K562 (cell line): Measurements from ENCODE around the gene TMEM86A. TPM values are rescaled to one million over a fixed set of nuclear protein-coding genes. Genes with fewer than 3 reads are reported as not detected.

ENCODE experiments used
- ATAC-seq: fragments of 200-7000 bp; cut with Tn5 transposase; 3 replicates; pipeline ENCODE4 v1.9.1; 2020; ENCODE audit warnings: moderate library complexity
- BruUV-seq: library from RNA; stranded (reverse); fragments of 400-500 nt; replicated peaks from 2 replicates; lab custom pipeline; 2021; lab: Mats Ljungman, UMichigan
- CTCF ChIA-PET: fragments of 300-600 bp; formaldehyde crosslinking; extraction: SDS; loops from one replicate; lab custom pipeline; 2021; ENCODE audit warnings: low intra/inter-chr PET ratio; lab: Yijun Ruan, JAX
- POLR2A ChIA-PET: fragments of 300-600, 350-650 bp; sonication (Branson Sonifier 250); formaldehyde crosslinking; extraction: SDS; loops from one replicate; lab custom pipeline; 2021; ENCODE audit warnings: antibody characterized with exemption, inconsistent platforms; lab: Yijun Ruan, JAX
- DNase-seq, 4 experiments: peaks; one replicate each; pipeline versions ENCODE4 v3.0.0 to v3.0.0-alpha.2; 2011 to 2018; ENCODE audit warnings: low spot score in 3 of 4, mixed read lengths in 3 of 4; ENCODE audit errors: extremely low read depth in 1 of 4
- FAIRE-seq: peaks from 2 replicates; lab custom pipeline; 2011; peaks lifted over from hg19 to GRCh38; lab: Jason Lieb, UNC
- H2AFZ ChIP-seq: 2 replicates; pipeline ENCODE4 v1.6.0; 2011; ENCODE audit warnings: low read depth, low read length, control low read depth, inconsistent platforms
- H3K27ac ChIP-seq: fragments of 200-600 bp; 3 replicates; pipeline ENCODE4 v1.8.0; 2011; ENCODE audit warnings: low read depth, mild to moderate bottlenecking, control low read depth, inconsistent platforms, low read length, moderate library complexity, mixed read lengths; ENCODE audit errors: extremely low read depth
- H3K27me3 ChIP-seq, 2 experiments: fragments of 300-600 bp in 1 of 2; 2 replicates in 1 of 2; 3 replicates in 1 of 2; pipeline versions ENCODE4 v1.6.0 to v1.8.0; 2011; ENCODE audit warnings: inconsistent platforms in 2 of 2, low read length in 2 of 2, mild to moderate bottlenecking in 1 of 2, mixed read lengths in 1 of 2, moderate library complexity in 1 of 2; ENCODE audit not compliant: control insufficient read depth in 2 of 2, insufficient read depth in 2 of 2
- H3K36me3 ChIP-seq: fragments of 300-600 bp; 3 replicates; pipeline ENCODE4 v1.8.0; 2011; ENCODE audit warnings: mild to moderate bottlenecking, low read length, inconsistent platforms; ENCODE audit not compliant: control insufficient read depth, insufficient read depth
- H3K4me1 ChIP-seq, 2 experiments: fragments of 200-600 bp in 1 of 2; replicated peaks in 1 of 2; 2 replicates in 1 of 2; 3 replicates in 1 of 2; pipeline versions ENCODE4 v1.5.1 to v1.8.0; 2011; ENCODE audit warnings: inconsistent platforms in 2 of 2, low read length in 2 of 2, mild to moderate bottlenecking in 1 of 2, mixed read lengths in 1 of 2, moderate library complexity in 1 of 2; ENCODE audit not compliant: control insufficient read depth in 2 of 2, insufficient read depth in 2 of 2
- H3K4me2 ChIP-seq: 2 replicates; pipeline ENCODE4 v1.6.1; 2011; ENCODE audit warnings: low read length, control low read depth, inconsistent platforms, mixed read lengths; ENCODE audit not compliant: insufficient read depth
- H3K4me3 ChIP-seq: fragments of 200-600 bp; sonication (generic), shearing (Covaris generic); 2 replicates; pipeline ENCODE4 v1.5.1; 2016; ENCODE audit warnings: control low read depth, inconsistent platforms
- H3K79me2 ChIP-seq: fragments of 200-600 bp; 3 replicates; pipeline ENCODE4 v1.8.0; 2011; ENCODE audit warnings: low read length, inconsistent platforms; ENCODE audit not compliant: control insufficient read depth, insufficient read depth
- H3K9ac ChIP-seq, 2 experiments: 2 replicates each; pipeline versions ENCODE4 v1.6.0 to v1.6.1; 2011; ENCODE audit warnings: low read depth in 2 of 2, low read length in 2 of 2, control low read depth in 1 of 2, inconsistent platforms in 1 of 2, mild to moderate bottlenecking in 1 of 2, mixed read lengths in 1 of 2; ENCODE audit not compliant: insufficient read depth in 1 of 2
- H3K9me1 ChIP-seq: one replicate; pipeline ENCODE4 v1.6.0; 2011; ENCODE audit warnings: inconsistent platforms, mild to moderate bottlenecking, low read length, moderate library complexity; ENCODE audit not compliant: control insufficient read depth, insufficient read depth
- H3K9me3 ChIP-seq: replicated peaks from 2 replicates; pipeline ENCODE4 v1.5.1; 2011; ENCODE audit warnings: low read depth, low read length, inconsistent platforms; ENCODE audit not compliant: control insufficient read depth, insufficient read depth
- H4K20me1 ChIP-seq: replicated peaks from 2 replicates; pipeline ENCODE4 v1.6.1; 2011; ENCODE audit warnings: low read length, inconsistent platforms, mixed read lengths; ENCODE audit not compliant: control insufficient read depth, insufficient read depth
- ATF7 ChIP-seq: fragments of 450-650 bp; IDR thresholded peaks from 2 replicates; pipeline ENCODE4 v1.7.1; 2014; ENCODE audit warnings: mild to moderate bottlenecking, moderate library complexity
- CEBPG ChIP-seq, 3 experiments: fragments of 200-800 bp in 1 of 3; sonication (Bioruptor generic) in 1 of 3; sonication (generic) in 1 of 3; formaldehyde crosslinking in 1 of 3; IDR thresholded peaks in 2 of 3; conservative IDR thresholded peaks in 1 of 3; 2 replicates each; pipeline versions ENCODE4 v1.6.1 to v1.8.0; 2016 to 2022; ENCODE audit warnings: missing compliant biosample characterization in 2 of 3, missing genetic modification characterization in 2 of 3, mild to moderate bottlenecking in 1 of 3, missing genetic modification reagents in 1 of 3
- ILK ChIP-seq: fragments of 450-650 bp; IDR thresholded peaks from 2 replicates; pipeline ENCODE4 v1.6.1; 2016; ENCODE audit warnings: missing genetic modification characterization, low read depth, mild to moderate bottlenecking, missing compliant biosample characterization, moderate library complexity, borderline replicate concordance
- NFXL1 ChIP-seq: fragments of 450-650 bp; formaldehyde crosslinking; IDR thresholded peaks from 2 replicates; pipeline ENCODE4 v1.4.0; 2021; ENCODE audit warnings: mild to moderate bottlenecking
- NFYB ChIP-seq: IDR thresholded peaks from 2 replicates; pipeline ENCODE4 v1.6.1; 2011; ENCODE audit warnings: mild to moderate bottlenecking, moderate library complexity; ENCODE audit not compliant: insufficient read length; ENCODE audit errors: extremely low read depth
- NR4A1 ChIP-seq, 2 experiments: fragments of 250-450 bp in 1 of 2; fragments of 450-650 bp in 1 of 2; sonication (Bioruptor Pico) in 1 of 2; IDR thresholded peaks; 2 replicates each; pipeline versions ENCODE4 v1.4.0 to v1.6.1; 2016 to 2020; ENCODE audit warnings: mild to moderate bottlenecking in 2 of 2, missing compliant biosample characterization in 1 of 2, missing genetic modification characterization in 1 of 2, moderate library complexity in 1 of 2
- RFX7 ChIP-seq: fragments of 250-450 bp; sonication (Bioruptor Pico); IDR thresholded peaks from 2 replicates; pipeline ENCODE4 v1.5.1; 2021; ENCODE audit warnings: mild to moderate bottlenecking
- SIX5 ChIP-seq, 2 experiments: IDR thresholded peaks; 2 replicates each; pipeline ENCODE4 v1.6.1; 2011; ENCODE audit warnings: low read length in 2 of 2, borderline replicate concordance in 1 of 2, low read depth in 1 of 2, mild to moderate bottlenecking in 1 of 2, moderate library complexity in 1 of 2; ENCODE audit not compliant: insufficient read depth in 1 of 2
- TCF7 ChIP-seq: sonication (generic); IDR thresholded peaks from 2 replicates; pipeline ENCODE4 v1.6.1; 2016; ENCODE audit warnings: antibody characterized with exemption, borderline replicate concordance
- THAP12 ChIP-seq: fragments of 250-450 bp; sonication (Bioruptor Pico); IDR thresholded peaks from 2 replicates; pipeline ENCODE4 v1.9.0; 2021; ENCODE audit warnings: mild to moderate bottlenecking, inconsistent platforms
- ZKSCAN8 ChIP-seq: fragments of 200-800 bp; sonication (Bioruptor generic); IDR thresholded peaks from 2 replicates; pipeline ENCODE4 v1.6.1; 2016; ENCODE audit warnings: missing genetic modification characterization, missing compliant biosample characterization
- ZNF280A ChIP-seq: fragments of 450-650 bp; IDR thresholded peaks from 2 replicates; pipeline ENCODE4 v1.6.1; 2018; ENCODE audit warnings: mild to moderate bottlenecking, low read depth; ENCODE audit not compliant: partially characterized antibody
- ZNF445 ChIP-seq: fragments of 250-450 bp; sonication (Bioruptor Pico); IDR thresholded peaks from 2 replicates; pipeline ENCODE4 v1.4.0; 2020; ENCODE audit warnings: low read depth, mild to moderate bottlenecking, moderate library complexity
- ZNF695 ChIP-seq: fragments of 450-650 bp; formaldehyde crosslinking; IDR thresholded peaks from 2 replicates; pipeline ENCODE4 v1.4.0; 2020; ENCODE audit warnings: mild to moderate bottlenecking, moderate library complexity
- ZNF75A ChIP-seq: fragments of 450-650 bp; formaldehyde crosslinking; IDR thresholded peaks from 2 replicates; pipeline ENCODE4 v1.4.0; 2020; ENCODE audit warnings: mild to moderate bottlenecking
- WGBS: fragments of 100-300 bp; shearing (Covaris generic); methylation state at CpG from one replicate; pipeline ENCODE4 v1.1.6; 2016; ENCODE audit warnings: low coverage, mixed read lengths; ENCODE audit not compliant: insufficient coverage; ENCODE audit errors: missing lambda C conversion rate; 5-methylcytosine and 5-hydroxymethylcytosine counted together
- in situ Hi-C: fragments of 300-500 bp; cut with MboI; formaldehyde crosslinking; loops from 4 replicates; pipeline ENCODE4 v1.15.0; 2018; ENCODE audit warnings: inconsistent platforms, mixed read lengths
- intact Hi-C: fragments of 100-400 bp; cut with micrococcal nuclease; formaldehyde crosslinking; loops from 2 replicates; pipeline ENCODE4 v1.14.2; 2022
- polyA plus RNA-seq, 8 experiments: library from polyadenylated mRNA; depleted of rRNA in 4 of 8; stranded (reverse) in 5 of 8; unstranded in 3 of 8; fragments of >200 nt; fragmentation: Nextera tagmentation in 2 of 8; fragmentation: Illumina TruSeq in 1 of 8; extraction: Ambion mirVana in 2 of 8; extraction: Trizol in 1 of 8; gene quantifications; 2 replicates each; pipeline versions ENCODE4 v1.2.1 to v1.2.3, GENCODE V29; 2011 to 2014; ENCODE audit warnings: inconsistent platforms in 1 of 8, missing spikeins in 1 of 8
- total RNA-seq, 7 experiments: library from RNA; depleted of rRNA in 6 of 7; stranded (reverse); fragments of >200 nt in 6 of 7; fragmentation: Illumina TruSeq in 2 of 7; extraction: Trizol in 2 of 7; gene quantifications; 2 replicates each; pipeline versions ENCODE4 v1.2.1 to v1.2.3, GENCODE V29; 2011 to 2021; ENCODE audit warnings: low replicate concordance in 1 of 7

TMEM86A gene
- total and polyA plus RNA-seq, 9 of the 15 experiments (the other 6 are each of a cell fraction or from before 2014, with no cell fraction given) = 0.22 to 1.3 (median 0.40) TPM; not detected in 2

- ATAC-seq (no peak), FAIRE-seq (no peak), DNase-seq (no peak)
- whole genome bisulfite sequencing = 16% methylated on average over 3 of the region's 4 CpGs
- H3K9me3 ChIP-seq = no peaks in the 10 kb centered on the region
- H3K4me1 ChIP-seq = peaks cover 5 to 6% of the 10 kb centered on the region in 2 experiments
- H3K9ac ChIP-seq = no peak overlapping the region
- peaks cover 4 to 7% of the 10 kb centered on the region in 2 experiments; a peak in 3 of 5 replicates for H3K27me3 ChIP-seq
- H3K27ac ChIP-seq = no peak overlapping the region
- H3K79me2 ChIP-seq = no peaks in the 10 kb centered on the region; the same call in 2 of the 3 replicates
- in situ Hi-C loops = no loop called here
- CTCF ChIA-PET = no interaction called here
- H3K4me3 ChIP-seq = no peak overlapping the region
- no peaks in the 10 kb centered on the region for H3K9me1 ChIP-seq
- TF ChIP-seq TCF7 = no peak
- no peak for TF ChIP-seq NFXL1
- TF ChIP-seq ZNF695 = no peak
- TF ChIP-seq RFX7 = no peak
- no peak for TF ChIP-seq ZKSCAN8 (CRISPR knock-in tag)
- TF ChIP-seq NFYB = peak; percentile 11
- TF ChIP-seq ZNF280A = no peak
- no peak for TF ChIP-seq NR4A1 (CRISPR knock-in tag; IDR thresholded peaks at IDR 0.05)
- TF ChIP-seq NR4A1 (tag; IDR thresholded peaks at IDR 0.05) = no peak
- no peak for TF ChIP-seq CEBPG (CRISPR knock-in tag; IDR thresholded peaks at IDR 0.05)
- TF ChIP-seq CEBPG (tag; conservative IDR thresholded peaks at IDR 0.05 in 1 of 2, IDR thresholded peaks at IDR 0.05 in 1 of 2) = 0 out of 4 replicates have a peak, but pooled peaks of 1 of the 2 experiments have one; percentile 35
- no peak for TF ChIP-seq THAP12 (CRISPR knock-in tag)
- TF ChIP-seq ILK (tag) = no peak
- peak; percentile 45; the same call in 1 of the 2 replicates for TF ChIP-seq ATF7
- TF ChIP-seq ZNF75A = no peak
- no peak for TF ChIP-seq ZNF445
- TF ChIP-seq SIX5 (IDR thresholded peaks at IDR 0.05; ENCODE audit: borderline replicate concordance in 1 of 2, insufficient read depth in 1 of 2, low read depth in 1 of 2, low read length in 2 of 2) = no peak
- TF ChIP-seq, all 486 proteins: peak for 3
- H3K36me3 ChIP-seq = no peaks in the 10 kb centered on the region
- intact Hi-C loops = no loop called here
- POLR2A ChIA-PET = interaction anchor here (0.7 kb wide), 1 partner anchor 29 kb away, joined by 5 read pairs; no protein-coding TSS in a partner anchor
- no TSS peak for BruUV-seq
- no peak overlapping the region; the same call in 1 of the 2 replicates for H3K4me2 ChIP-seq
- no peak overlapping the region; the same call in 1 of the 2 replicates for H2AFZ ChIP-seq
- no peaks in the 10 kb centered on the region for H4K20me1 ChIP-seq
Observed at GRCh38 chr11:18669711-18670110, 28.9 kb upstream of the TMEM86A start.
